Astrocyte of the cerebellum (primary cell): Measurements from ENCODE around the gene KDM2A.
"Not testable (repeated sequence)": the region's sequence is repeated elsewhere in the genome, so short reads cannot be mapped to it uniquely, and the experiment has no call there.

Experiments
- DNase-seq: peaks from one replicate; pipeline ENCODE4 v3.0.0-alpha.2; 2011; ENCODE audit warnings: low read depth
- H3K4me3 ChIP-seq: 2 replicates; pipeline ENCODE4 v1.5.1; 2011; ENCODE audit warnings: mild to moderate bottlenecking, low read depth, low read length, moderate library complexity
- in situ Hi-C: cut with HindIII; loops from 2 replicates; pipeline ENCODE4 v1.10.0; 2017; ENCODE audit warnings: low sequenced_read_pairs
- TF ChIP-seq, protein P1 (sequence below): IDR thresholded peaks from 2 replicates; pipeline ENCODE4 v1.5.1; 2012; ENCODE audit warnings: low read length, low read depth, moderate library complexity, mild to moderate bottlenecking; ENCODE audit errors: missing control alignments

The KDM2A gene

DNA sequence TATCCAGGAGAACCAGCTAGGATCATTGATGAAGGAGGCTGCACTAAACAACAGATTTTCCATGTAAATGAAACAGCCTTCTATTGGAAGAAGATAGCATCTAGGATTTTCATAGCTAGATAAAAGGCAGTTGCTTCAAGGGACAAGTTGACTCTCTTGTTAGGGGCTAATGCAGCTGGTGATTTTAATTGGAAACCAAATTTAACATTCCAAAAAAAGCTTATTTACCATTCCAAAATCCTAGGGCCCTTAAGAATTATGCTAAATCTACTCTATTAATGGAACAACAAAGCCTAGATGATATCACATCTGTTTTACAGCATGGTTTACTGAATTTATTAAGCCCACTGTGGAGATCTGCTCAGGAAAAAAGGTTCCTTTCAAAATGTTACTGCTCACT, 80.7 kb downstream of the KDM2A start:
- no peak overlapping the region for H3K4me3 ChIP-seq
- in situ Hi-C loops, result no loop called here
- TF ChIP-seq, protein P1, sequence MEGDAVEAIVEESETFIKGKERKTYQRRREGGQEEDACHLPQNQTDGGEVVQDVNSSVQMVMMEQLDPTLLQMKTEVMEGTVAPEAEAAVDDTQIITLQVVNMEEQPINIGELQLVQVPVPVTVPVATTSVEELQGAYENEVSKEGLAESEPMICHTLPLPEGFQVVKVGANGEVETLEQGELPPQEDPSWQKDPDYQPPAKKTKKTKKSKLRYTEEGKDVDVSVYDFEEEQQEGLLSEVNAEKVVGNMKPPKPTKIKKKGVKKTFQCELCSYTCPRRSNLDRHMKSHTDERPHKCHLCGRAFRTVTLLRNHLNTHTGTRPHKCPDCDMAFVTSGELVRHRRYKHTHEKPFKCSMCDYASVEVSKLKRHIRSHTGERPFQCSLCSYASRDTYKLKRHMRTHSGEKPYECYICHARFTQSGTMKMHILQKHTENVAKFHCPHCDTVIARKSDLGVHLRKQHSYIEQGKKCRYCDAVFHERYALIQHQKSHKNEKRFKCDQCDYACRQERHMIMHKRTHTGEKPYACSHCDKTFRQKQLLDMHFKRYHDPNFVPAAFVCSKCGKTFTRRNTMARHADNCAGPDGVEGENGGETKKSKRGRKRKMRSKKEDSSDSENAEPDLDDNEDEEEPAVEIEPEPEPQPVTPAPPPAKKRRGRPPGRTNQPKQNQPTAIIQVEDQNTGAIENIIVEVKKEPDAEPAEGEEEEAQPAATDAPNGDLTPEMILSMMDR, result no peak
- no peak for DNase-seq

DNA sequence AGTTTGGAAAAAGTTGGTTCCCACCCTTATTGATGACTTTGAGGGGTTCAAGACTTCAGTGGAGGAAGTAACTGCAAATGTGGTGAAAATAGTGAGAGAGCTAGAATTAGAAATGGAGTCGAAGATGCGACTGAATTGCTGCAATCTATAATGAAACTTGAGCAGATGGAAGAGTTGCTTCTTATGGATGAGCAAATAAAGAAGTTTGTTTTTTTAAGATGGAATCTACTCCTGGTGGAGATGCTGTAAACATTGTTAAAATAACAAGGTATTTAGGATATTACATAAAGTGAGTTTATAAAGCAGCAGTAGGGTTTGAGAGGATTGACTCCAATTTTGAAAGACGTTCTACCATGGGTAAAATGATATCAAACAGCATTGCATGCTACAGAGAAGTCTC, 83.0 kb downstream of the KDM2A start:
- no peak for DNase-seq
- TF ChIP-seq, protein P1, result no peak

DNA sequence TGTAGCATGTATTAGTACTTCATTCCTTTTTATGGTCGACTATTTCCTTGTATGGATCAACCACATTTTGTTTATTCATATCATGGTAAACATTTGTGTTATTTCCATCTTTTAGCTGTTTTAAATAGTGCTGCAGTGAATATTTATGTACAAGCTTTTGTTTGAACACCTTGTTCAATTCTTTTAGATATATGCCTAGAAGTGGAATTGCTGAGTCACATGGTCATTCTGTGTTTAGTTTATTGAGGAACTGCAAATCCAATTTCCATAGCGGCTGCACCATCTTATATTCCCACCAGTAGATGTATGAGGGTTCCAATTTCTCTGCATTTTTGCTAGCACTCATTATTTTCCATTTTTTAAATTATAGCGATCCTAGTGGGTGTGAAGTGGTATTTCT, 85.8 kb downstream of the KDM2A start:
- no peak for DNase-seq
- in situ Hi-C loops, result no loop called here
- TF ChIP-seq, protein P1, result no peak
- no peak overlapping the region for H3K4me3 ChIP-seq

More for the DNA sequence above, 83.0 kb downstream of the KDM2A start:
- H3K4me3 ChIP-seq, result no peak overlapping the region
- in situ Hi-C loops, result no loop called here

DNA sequence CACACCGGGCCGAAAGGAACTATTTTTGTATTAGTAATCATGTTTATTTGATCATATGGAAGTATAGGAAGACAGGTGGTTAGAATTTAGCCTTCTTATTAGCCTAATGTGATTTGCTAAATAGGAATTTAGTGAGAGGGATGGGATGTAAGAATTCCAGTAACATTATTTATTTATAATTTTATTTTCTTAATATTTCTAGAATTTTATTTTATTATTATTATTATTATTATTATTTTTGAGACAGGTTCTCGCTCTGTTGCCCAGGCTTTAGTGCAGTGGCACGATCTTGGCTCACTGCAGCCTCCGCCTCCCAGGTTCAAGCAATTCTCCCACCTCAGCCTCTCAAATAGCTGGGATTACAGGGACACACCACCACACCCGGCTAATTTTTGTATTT, 90.2 kb downstream of the KDM2A start:
- H3K4me3 ChIP-seq, DNase-seq, in situ Hi-C loops: not testable (repeated sequence)

DNA sequence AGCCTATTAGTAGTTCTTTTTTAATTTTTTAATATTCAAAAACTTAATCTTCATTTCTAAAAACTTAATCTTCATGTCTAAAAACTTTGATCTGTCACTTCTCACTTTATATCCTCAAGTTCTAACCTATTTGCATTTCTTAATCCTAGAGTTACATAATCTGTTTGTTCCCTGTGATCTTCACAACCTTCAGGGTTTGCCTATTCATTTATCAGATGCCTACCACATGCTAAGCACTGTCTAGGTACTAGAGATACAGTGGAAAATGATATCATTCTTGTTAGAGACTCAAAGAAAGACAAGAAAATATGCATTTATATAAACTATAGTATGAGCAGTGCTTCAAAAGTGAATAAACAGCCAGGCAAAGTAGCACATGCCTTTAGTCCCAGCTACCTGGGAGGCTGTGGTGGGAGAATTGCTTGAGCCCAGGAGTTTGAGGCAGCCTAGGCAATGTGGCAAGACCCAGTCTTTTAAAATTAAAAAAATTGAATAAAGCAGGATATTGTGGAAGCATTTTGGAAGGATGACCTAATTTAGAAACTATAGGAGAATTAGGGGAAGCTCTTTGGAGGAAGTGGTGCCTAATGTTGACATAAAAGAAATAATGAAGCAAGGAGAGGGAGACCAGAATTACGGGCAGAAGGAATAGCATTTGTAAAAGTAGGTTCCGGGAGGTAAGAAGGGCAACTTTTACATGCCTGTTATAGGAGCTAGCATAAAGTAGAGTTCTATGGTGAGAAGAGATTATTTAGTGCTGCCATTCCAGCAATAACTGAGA, 92.8 kb downstream of the KDM2A start:
- TF ChIP-seq, protein P1, result no peak
- H3K4me3 ChIP-seq, result no peak overlapping the region
- in situ Hi-C loops, result no loop called here
- DNase-seq, result no peak

DNA sequence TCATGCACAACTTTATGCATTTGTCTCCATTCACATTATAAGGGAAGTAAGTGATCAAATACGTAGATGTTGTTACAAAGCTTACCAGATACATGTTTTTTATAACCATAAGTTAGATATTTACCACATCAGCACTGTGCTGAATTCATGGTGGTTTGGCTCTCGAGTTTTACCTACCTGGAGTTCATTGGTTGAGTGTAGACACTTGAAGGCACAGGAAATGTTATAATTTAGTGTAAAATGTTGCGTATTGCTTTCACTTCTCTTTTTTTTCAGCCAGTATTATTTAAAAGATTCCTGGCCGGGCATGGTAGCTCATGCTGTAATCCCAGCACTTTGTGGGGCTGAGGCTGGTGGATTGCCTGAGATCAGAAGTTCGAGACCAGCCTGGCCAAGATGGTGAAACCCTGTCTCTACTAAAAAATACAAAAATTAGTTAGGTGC, 94.1 kb downstream of the KDM2A start:
- TF ChIP-seq, protein P1, result no peak
- H3K4me3 ChIP-seq, result no peak overlapping the region
- DNase-seq, result no peak

DNA sequence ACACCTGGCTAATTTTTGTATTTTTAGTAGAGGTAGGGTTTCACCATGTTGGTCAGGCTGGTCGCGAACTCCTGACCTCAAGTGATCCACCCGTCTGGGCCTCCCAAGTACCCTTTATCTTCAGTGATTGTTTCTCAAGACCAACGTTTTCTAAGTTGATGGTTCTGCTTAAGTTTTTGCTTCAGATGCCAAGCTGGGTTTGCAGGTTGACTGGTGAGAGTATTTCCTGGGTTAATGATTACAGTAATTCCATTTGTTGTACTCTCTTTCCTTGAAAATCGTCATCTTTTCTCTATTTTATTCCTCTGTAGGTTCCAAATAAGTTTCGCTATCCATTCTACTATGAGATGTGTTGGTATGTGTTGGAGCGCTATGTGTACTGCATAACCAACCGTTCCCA, 108.7 kb downstream of the KDM2A start:
- no peak for DNase-seq
- in situ Hi-C loops, result no loop called here
- TF ChIP-seq, protein P1, result no peak

More for the DNA sequence above, 94.1 kb downstream of the KDM2A start:
- in situ Hi-C loops, result no loop called here

More for the DNA sequence above, 108.7 kb downstream of the KDM2A start:
- H3K4me3 ChIP-seq, result no peak overlapping the region
